NOMO-1 (cell line): ENCODE measurements around the gene DNMT3B.

ENCODE experiments used
- DNase-seq, 2 experiments: peaks; one replicate each; lab custom pipeline; 2025; ENCODE audit not compliant: unreplicated experiment in 2 of 2; lab: John Stamatoyannopoulos, UW

Gene DNMT3B

DNA sequence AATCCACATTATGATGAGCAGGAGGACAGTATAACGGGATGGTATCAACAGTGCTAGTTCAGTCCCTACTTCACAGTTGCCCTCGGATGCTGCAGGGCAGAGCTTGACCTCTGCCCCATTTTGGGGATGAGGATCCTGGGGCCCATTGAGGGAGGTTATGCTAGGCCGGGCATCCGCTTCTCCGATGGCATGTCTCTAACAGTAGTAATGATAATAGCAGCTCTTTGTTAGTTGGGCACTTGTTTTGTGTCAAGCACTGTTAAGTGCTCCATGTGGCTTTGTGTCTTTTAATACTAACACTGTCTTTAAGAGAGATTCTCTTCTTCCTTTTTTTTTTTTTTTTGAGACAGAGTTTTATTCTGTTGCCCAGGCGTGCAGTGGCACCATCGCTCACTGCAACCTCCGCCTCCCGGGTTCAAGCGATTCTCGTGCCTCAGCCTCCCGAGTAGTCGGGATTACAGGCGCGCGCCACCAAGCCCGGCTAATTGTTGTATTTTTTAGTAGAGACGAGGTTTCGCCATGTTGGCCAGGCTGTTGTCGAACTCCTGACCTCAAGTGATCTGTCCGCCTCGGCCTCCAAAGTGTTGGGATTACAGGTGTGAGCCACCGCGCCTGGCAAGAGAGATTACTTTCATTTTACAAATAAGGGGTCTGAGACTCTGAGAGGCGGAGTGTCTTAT, 58.7 kb downstream of the DNMT3B start:
- peak in 1 of 2 experiments; percentile 22 for DNase-seq

DNA sequence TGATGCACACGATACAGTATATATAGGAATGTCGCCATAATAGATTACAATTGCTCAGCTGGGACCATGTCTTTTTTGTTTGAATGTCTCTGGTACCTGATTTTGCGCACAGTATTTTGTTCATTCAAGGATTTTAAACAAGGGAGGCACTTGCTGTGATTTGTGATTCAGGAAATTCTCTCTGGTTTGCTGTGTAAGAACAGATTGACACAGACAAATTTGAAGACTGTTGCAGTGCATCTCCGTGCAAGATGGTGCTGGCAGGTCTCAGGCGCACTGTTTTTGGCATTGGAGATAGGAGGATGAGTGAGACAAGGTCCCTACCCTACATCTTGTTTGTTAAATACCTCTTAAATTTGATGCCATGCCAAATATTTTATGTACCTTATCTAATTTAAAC, 60.0 kb downstream of the DNMT3B start:
- DNase-seq, result no peak

DNA sequence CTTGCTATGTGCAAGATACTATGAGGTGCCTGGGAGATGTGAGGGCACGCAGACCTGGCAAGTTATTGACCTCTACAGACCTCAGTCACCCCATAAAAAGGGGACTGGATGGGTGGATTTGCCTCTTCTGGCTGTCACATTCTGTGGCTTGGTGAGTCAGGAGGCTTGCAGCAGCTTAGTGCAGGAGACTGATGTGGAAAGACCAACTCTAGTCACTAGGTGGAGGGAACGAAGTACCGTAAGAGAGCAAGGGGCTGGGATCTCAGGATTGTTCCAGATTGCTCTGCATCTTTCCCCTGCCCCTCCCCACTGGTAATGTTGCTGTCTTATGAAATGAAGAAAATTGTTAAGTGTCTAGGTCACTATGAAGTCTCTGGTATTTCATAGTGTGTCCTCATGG, 60.9 kb downstream of the DNMT3B start:
- peak in 1 of 2 experiments; percentile 36 for DNase-seq

DNA sequence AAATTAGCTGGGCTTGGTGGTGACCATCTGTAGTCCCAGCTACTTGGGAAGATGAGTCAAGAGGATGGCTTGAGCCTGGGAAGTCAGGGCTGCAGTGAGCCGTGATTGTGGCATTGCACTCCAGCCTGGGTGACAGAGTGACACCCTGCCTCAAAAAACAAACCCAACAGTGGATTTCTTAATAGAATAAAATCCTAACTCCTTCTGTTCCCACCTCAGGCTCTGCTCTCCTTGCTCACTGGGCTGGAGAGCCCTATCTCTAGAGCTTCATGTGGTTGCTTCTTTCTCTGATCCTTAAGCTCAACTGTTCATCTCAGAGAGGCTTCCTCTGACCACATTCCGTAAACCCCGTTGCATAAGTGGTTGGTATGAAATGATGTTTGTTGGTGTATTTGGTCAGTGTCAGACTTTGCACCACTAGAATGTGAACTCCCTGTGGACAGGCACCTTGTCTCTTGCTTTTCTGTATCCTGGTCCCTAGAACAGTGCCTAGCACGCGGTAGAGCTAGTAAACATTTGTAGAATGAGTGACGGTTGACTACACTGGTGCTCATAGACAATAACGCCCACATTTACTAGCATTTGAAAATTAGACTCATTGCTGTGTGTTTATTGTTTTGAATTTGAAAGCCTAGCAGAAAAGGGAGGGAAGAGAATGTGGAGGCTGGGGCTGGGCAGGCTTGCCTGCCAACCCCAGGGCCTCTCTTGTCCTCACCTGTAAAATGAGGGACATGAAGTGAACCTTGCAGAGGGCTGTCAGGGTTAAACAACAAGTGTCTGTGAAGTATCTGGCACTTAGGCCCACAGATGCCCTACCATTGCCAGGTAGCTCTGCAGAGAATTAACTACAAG, 61.8 kb downstream of the DNMT3B start:
- no peak for DNase-seq

DNA sequence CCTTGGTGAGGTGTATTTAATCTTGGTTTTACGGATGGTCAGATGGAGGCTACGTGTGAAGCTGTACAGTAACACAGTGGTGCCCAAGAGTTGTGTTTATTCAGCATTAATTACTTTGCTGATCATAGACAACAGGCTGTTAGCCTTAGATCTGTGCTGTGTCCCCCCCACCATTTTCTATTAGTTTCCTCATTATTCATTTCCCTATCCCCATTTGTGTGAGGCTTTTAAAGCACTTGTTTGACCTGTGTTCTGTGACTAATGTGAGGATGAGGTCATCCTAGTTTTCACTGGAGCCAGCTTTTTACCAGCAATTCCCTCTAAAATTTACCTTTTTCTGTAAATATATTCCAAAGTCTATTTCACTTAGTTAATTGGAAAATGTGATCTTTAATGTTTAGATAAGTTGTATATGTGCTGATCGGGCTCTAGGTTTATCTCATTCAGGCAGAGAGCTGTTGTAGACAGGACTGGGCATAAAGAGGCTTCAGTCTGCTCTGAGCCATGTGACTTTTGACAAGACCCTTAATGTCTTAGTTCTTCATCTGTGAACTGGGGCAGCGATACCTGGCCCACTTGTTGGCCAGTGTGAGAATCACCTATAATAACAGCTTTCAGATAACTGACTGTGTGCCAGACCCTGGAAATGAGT, 66.0 kb downstream of the DNMT3B start:
- DNase-seq, result no peak

DNA sequence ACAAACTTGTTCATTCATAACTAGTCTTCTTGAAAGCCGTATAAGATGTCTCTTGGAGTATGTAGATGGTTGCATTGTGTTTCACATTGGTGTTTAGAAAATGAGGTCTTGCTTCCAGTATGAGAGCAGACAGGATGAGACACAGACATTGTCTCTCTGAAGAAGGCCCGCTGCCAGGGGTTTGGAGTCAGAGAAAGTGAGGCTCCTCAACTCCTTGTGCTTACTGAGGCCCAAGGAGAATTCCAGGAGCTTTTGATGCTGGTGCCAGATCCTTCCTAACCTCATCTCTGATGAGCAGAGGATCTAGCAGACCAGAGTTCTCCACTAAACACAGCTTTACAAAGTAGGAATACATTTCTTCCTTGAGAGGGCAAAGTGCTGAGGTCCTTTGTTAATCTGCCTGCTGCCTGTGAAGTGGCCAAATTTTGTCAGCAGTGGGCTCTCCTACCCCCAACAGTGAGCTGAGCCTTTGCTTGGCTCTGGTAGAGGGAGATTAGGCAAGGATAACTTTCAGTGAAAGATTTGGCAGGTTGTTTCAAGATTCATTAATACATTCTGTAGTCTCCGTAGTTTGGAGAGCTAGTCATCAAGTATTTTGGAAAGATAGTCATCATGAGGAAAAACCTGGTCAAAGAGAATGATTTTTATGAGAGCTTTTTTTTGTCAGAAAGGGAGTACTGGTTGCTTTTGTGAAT, 67.3 kb downstream of the DNMT3B start:
- DNase-seq, result no peak

DNA sequence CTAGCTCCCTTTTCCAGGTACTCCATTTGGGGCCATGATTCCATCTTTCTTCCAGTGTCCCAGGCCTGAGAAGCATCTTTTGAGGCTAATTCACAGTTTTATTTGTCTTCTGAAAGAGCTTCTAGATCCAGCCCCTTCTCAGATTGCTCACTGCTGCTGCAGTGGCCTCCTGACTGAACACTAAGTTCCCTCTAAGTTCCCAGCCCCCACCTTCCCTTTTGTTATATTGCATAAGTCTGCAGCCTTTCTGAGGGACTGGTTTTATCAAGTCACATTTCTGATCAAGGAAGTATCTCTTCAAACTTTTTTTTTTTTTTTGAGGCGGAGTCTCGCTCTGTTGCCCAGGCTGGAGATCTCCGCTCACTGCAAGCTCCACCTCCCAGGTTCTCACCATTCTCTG, 68.3 kb downstream of the DNMT3B start:
- peak; percentile 75 to 88 for DNase-seq

DNA sequence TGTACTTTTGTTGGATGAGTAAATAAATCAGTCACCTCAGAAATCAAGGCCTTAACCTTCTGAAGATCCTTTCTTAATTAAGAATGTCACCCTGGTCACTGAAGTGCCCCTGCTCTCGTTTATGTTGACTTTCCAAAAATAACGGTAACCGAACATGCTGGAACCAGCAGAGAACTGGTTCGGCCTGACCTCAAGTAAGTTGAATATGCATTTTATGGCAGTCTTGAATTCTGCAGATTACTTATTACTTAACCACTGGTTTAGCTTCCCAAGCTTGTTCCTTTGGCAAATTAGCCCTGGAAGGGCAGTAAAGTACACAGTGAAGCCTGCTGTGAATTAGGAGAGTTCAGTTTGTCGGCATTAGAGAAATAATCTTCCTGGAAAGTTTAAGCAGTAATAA, 69.8 kb downstream of the DNMT3B start:
- DNase-seq, result no peak

DNA sequence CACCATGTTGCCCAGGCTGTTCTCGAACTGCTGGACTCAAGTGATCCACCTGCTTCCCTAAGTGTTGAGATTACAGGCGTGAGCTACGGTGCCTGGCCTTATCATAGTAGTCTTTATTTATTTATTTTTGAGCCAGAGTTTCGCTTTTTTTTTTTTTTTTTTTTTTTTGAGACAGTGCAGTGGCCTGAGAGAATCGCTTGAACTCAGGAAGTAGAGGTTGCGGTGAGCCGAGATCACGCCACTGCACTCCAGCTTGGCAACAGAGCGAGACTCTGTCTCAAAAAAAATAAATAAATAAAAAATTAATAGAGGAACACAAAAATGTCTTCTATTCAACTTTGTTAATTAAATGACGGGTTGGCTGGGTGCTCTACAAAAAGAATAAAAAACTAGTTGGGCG, 70.5 kb downstream of the DNMT3B start:
- no peak for DNase-seq

DNA sequence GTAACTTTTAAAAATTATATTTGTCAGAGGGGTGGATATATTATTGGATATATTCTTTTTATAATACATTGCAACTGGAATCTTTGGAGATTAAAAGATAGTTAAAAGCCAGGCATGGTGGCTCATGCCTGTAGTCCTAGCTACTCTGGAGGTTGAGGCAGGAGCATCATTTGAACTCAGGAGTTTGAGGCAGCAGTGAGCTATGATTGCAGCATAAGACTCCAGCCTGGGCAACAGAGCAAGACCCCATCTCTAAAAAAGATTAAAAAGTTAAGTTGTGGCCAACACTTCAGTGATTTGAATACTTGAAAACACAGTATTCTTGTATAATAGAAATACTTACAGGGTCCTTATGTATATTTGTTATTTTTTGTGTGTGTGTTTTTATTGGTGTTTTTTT, 72.8 kb downstream of the DNMT3B start:
- no peak for DNase-seq

DNA sequence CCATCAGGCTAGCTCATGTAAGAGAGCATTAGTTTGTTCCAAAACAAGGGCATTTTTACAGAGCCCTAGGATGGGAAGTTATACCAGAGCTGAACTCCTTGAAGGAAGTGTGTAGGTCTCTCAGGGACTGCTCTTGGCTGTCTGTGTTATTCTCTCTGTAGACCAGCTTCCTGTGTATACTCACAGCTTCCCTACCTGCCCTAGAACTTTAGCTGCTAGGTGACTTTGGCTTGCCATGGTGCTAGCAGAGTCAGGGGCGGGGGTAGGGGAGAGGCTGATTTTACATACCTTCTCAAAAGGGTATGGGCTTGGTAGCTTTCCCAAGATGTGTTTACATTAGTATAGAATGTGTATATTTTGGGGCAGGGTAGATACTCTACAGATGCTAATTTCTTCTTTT, 75.0 kb downstream of the DNMT3B start:
- no peak for DNase-seq

DNA sequence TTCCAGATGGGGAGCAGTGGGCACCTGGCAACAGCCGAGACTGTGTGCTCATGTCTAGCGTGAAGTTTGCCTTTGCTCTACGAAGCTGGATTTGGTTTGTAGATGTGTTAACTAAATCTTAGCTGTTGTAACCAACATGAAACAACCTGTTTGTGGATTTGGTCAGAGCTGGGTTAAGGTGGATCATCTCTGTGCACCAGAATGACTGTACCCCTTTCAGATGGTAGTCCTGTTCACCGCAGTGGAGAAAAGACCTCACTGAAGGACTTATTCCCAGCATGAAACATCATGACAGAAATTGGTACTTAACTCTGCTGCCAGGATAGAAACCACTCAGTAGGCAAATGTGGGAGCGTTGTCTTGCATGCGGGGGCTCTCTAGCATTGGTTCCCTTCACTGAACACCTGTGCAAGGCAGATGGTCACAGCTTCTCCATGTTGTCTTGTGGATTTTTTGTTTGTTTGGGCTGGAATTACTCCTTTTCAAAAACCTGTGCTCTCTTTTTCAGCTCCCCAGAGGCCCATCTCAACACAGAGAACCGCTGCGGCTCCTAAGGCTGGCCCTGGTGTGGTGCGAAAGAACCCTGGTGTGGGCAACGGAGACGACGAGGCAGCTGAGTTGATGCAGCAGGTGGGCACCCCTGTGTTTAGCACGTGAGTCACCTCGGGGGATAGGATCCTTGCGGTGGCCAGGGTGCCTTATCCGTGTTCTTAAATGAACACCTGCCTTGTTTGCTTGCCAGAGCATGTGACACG, 77.2 kb downstream of the DNMT3B start:
- no peak for DNase-seq

DNA sequence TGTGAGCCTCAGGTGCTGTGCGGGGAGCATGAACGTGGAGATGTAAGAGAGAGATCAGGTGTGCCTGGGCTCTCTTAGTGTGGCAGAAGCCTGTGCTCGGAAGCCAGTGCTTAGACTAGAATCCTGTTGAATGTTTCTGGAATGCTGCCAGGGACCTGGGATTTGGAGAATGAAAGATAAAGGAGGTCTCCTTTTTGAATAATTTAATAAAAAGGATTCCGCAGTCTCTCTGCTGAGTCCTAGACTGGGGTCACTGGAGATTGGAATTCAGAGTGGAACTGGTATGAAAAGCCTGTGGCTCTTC, 77.7 kb downstream of the DNMT3B start:
- no peak for DNase-seq

DNA sequence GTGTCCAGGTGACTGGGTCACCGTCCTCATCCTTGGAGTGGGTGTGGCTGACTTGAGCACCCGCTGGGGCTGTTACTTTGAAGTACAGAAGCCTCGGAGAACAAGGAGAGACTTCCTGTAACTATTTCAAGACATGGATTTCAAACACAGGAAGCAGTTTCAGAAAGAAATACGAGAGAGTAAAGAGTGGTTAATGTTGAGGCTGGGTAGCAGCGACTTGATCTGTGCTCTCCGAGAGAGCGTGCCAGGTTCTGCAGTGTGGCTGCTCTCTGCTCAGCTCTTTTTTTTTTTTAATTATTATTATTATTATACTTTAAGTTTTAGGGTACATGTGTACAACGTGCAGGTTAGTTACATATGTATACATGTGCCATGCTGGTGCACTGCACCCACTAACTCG, 79.0 kb downstream of the DNMT3B start:
- no peak for DNase-seq

DNA sequence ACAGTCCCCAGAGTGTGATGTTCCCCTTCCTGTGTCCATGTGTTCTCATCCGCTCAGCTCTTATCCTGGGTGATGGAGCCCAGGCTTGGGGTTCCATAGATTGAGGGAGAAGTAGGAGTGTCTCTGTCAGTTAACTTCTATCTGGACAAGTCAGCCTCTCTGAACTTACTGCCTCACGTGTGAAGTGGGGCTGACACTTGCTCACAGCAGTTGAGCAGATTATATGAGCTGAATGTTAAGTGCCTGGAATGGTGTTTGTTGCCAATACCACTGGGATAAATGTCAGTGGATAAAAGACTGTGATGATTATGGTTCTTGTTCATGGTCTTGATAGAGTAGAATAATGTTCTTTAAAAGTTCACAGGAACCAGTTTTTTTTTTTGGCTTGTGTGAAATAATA, 79.4 kb downstream of the DNMT3B start:
- DNase-seq, result no peak

DNA sequence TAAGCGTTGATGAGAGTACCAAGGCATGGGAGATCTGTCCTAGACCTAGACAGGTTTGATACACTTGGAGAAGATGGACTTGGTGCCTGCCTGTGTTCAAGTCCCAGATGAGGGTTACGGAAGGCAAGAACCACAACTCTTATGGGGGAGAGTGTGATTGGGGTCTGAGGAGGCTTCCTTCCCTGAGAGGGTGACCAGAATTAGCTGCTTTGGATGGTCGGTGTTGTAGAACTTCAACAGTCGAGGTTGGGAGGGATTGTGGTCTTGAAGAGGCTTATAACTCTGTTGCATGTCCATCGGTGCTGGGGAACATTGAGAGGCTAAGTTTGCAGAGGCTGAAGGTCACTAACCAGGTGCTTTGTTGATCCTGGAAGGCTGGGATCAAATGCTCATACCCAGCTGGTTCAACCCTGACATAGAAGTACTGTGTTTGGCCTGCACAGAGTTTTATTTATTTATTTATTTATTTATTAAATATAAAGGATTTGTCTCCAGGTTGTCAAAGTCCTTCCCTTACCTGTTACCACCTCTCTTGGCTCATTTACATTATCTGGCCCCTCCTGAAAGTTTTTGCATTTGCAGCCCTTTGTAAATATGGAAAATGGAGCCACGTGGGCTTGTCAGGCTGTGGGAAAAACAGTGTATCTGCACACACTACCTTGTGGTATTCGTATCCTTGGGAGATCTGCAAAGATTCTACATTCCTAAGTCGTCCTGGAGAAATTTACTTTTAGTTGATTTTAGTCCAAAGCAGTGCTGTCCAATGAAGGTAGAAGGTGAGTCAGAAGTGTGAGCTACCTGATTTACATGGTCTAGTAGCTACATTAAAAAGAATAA, 80.7 kb downstream of the DNMT3B start:
- no peak for DNase-seq

DNA sequence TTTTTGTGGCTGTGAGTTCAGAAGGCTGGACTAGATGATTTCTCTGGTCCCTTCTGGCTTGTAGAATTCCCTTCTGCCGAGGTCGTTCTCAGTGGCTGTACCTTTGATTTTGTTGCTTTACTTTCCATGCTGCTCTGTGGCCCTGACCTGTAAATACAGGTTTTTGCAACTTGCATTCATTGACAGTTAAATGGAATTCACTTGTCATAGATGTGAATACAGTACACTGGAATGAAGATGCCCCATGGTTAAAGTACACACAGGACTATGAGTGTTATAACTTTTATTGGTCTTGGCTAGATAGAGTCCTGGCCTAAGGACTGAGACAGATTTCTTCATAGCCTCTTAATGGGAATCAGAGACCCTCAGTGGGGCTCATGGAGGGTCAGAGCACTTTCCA, 83.6 kb downstream of the DNMT3B start:
- DNase-seq, result no peak

DNA sequence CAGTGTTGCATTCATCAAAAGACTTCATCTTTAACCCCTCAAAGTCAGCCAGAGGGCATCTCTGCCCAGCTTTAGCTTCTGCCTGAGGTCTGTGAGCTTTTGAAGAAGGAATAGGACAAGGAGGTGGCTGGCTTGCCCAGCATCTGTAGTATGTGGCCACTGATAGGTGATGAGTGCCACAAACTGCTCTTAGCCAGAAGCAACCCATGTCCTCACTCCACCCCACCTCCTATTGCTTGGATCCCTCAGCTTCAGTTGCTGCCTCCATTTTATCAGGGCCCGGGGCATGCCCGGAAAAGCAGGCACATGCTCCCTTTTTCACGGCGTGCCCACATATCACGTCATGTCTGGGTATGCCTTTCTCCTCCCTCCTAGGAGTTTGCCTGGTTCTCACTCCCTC, 84.7 kb downstream of the DNMT3B start:
- no peak for DNase-seq

DNA sequence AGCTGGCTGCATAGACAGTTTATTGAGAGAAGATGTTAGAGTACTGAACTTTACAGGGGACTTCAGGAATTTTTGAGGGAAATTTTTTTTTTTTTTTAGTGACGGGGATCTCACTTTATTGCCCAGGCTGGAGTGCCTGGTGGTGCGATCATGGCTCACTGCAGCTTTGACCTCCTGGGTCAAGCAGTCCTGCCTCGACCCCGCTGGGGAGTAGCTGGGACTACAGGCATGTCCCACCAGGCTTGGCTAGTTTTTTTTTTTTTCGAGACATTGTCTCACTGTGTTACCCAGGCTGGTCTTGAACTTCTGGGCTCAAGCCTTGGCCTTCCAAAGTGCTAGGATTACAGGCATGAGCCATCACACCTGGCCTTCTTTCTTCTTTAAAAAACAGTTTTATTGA, 85.8 kb downstream of the DNMT3B start:
- no peak for DNase-seq

DNA sequence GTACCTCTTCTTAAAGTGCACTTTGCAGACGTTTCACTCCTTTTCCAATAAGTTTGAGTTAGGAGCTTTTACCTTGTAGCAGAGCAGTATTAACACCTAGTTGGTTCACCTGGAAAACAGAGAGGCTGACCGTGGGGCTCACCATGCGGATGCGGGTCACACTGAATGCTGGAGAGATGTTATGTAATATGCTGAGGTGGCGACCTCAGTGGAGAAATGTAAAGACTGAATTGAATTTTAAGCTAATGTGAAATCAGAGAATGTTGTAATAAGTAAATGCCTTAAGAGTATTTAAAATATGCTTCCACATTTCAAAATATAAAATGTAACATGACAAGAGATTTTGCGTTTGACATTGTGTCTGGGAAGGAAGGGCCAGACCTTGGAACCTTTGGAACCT, 86.7 kb downstream of the DNMT3B start:
- no peak for DNase-seq
